Liver (tissue), 9 donors: ENCODE measurements around the gene PPFIBP2. TPM values are rescaled to one million over a fixed set of nuclear protein-coding genes. Genes with fewer than 3 reads are reported as not detected.
A peak's percentile ranks its signal among the peaks of the same experiment; 100 is the strongest.

Experiments used
- DNase-seq: peaks from one replicate; pipeline ENCODE4 v3.0.0-alpha.2; 2017; ENCODE audit warnings: low spot score
- H3K27ac ChIP-seq, 2 donors: one replicate each; pipeline ENCODE4 v1.7.0; 2013; ENCODE audit warnings: inconsistent platforms in 2 of 2, low read length in 2 of 2, control low read depth in 1 of 2, low read depth in 1 of 2, mild to moderate bottlenecking in 1 of 2
- H3K27me3 ChIP-seq, 4 donors: one replicate each; pipeline versions ENCODE4 v1.6.1 to v1.7.0; 2013; ENCODE audit warnings: low read length in 3 of 4, inconsistent platforms in 1 of 4, mild to moderate bottlenecking in 1 of 4, moderate library complexity in 1 of 4; ENCODE audit not compliant: control insufficient read depth in 4 of 4, insufficient read depth in 4 of 4
- H3K36me3 ChIP-seq, 4 donors: one replicate each; pipeline versions ENCODE4 v1.6.1 to v1.7.0; 2013; ENCODE audit warnings: low read length in 3 of 4, mild to moderate bottlenecking in 3 of 4, low read depth in 1 of 4, moderate library complexity in 1 of 4; ENCODE audit not compliant: control insufficient read depth in 4 of 4, insufficient read depth in 3 of 4
- H3K4me1 ChIP-seq, 4 donors: one replicate each; pipeline versions ENCODE4 v1.6.1 to v1.7.0; 2013; ENCODE audit warnings: low read length in 3 of 4, mild to moderate bottlenecking in 3 of 4, moderate library complexity in 1 of 4; ENCODE audit not compliant: control insufficient read depth in 4 of 4, insufficient read depth in 4 of 4
- H3K4me3 ChIP-seq, 3 donors: one replicate each; pipeline versions ENCODE4 v1.6.1 to v1.7.0; 2013; ENCODE audit warnings: low read length in 3 of 3, control low read depth in 1 of 3, low read depth in 1 of 3, mild to moderate bottlenecking in 1 of 3
- H3K9ac ChIP-seq, 2 donors: one replicate each; pipeline ENCODE4 v1.7.0; 2013; ENCODE audit warnings: low read length in 2 of 2, mild to moderate bottlenecking in 2 of 2, moderate library complexity in 2 of 2, control low read depth in 1 of 2, low read depth in 1 of 2
- H3K9me3 ChIP-seq, 4 donors: one replicate each; pipeline versions ENCODE4 v1.6.1 to v1.7.0; 2013; ENCODE audit warnings: low read length in 3 of 4; ENCODE audit not compliant: control insufficient read depth in 4 of 4
- ATF3 ChIP-seq: IDR thresholded peaks from 2 replicates; pipeline ENCODE4 v1.6.1; 2016; ENCODE audit warnings: antibody characterized with exemption
- CTCF ChIP-seq: fragments of 150-350 bp; IDR thresholded peaks from 2 replicates; pipeline ENCODE4 v1.5.1; 2017; ENCODE audit warnings: improper control_type of control experiment, low read depth, low read length; ENCODE audit not compliant: missing input control
- EGR1 ChIP-seq, 2 donors: IDR thresholded peaks; 2 replicates each; pipeline ENCODE4 v1.6.1; 2016 to 2018; ENCODE audit warnings: antibody characterized with exemption in 2 of 2, low read depth in 2 of 2
- FOXA1 ChIP-seq: IDR thresholded peaks from 2 replicates; pipeline ENCODE4 v1.6.1; 2016; ENCODE audit warnings: antibody characterized with exemption
- FOXA2 ChIP-seq: IDR thresholded peaks from 2 replicates; pipeline ENCODE4 v1.6.1; 2016; ENCODE audit warnings: antibody characterized with exemption
- GABPA ChIP-seq, 2 donors: IDR thresholded peaks in 1 of 2; conservative IDR thresholded peaks in 1 of 2; 2 replicates each; pipeline ENCODE4 v1.6.1; 2016; ENCODE audit warnings: antibody characterized with exemption in 2 of 2, mild to moderate bottlenecking in 1 of 2, moderate library complexity in 1 of 2
- HNF4A ChIP-seq, 2 donors: conservative IDR thresholded peaks; 2 replicates each; pipeline ENCODE4 v1.6.1; 2016; ENCODE audit warnings: antibody characterized with exemption in 2 of 2, mild to moderate bottlenecking in 2 of 2
- HNF4G ChIP-seq: IDR thresholded peaks from 2 replicates; pipeline ENCODE4 v1.6.1; 2016; ENCODE audit warnings: antibody characterized with exemption
- JUND ChIP-seq, 2 donors: IDR thresholded peaks; 2 replicates each; pipeline ENCODE4 v1.6.1; 2016; ENCODE audit warnings: antibody characterized with exemption in 2 of 2
- NR2F2 ChIP-seq: IDR thresholded peaks from 2 replicates; pipeline ENCODE4 v1.6.1; 2016; ENCODE audit warnings: antibody characterized with exemption
- RAD21 ChIP-seq, 2 donors: IDR thresholded peaks; 2 replicates each; pipeline ENCODE4 v1.6.1; 2016; ENCODE audit warnings: antibody characterized with exemption in 2 of 2, mild to moderate bottlenecking in 2 of 2
- RXRA ChIP-seq, 2 donors: IDR thresholded peaks; 2 replicates each; pipeline ENCODE4 v1.6.1; 2017 to 2018; ENCODE audit warnings: antibody characterized with exemption in 2 of 2, mild to moderate bottlenecking in 1 of 2
- TAF1 ChIP-seq: conservative IDR thresholded peaks from 2 replicates; pipeline ENCODE4 v1.6.1; 2016; ENCODE audit warnings: antibody characterized with exemption, mild to moderate bottlenecking
- YY1 ChIP-seq: IDR thresholded peaks from 2 replicates; pipeline ENCODE4 v1.6.1; 2016; ENCODE audit warnings: antibody characterized with exemption, mild to moderate bottlenecking
- WGBS: extraction: QIAGEN DNeasy Blood & Tissue Kit; methylation state at CpG from one replicate; pipeline ENCODE4 v1.1.7; 2013; 5-methylcytosine and 5-hydroxymethylcytosine counted together
- polyA plus RNA-seq, 2 donors: library from polyadenylated mRNA; stranded (reverse) in 1 of 2; unstranded in 1 of 2; fragments of 200-250 nt in 1 of 2; fragments of >200 nt in 1 of 2; fragmentation: Nextera tagmentation in 1 of 2; extraction: Ambion mirVana in 1 of 2; gene quantifications; one replicate each; pipeline versions ENCODE4 v1.2.1 to v1.2.3, GENCODE V29; 2013 to 2015
- total RNA-seq, 2 donors: library from RNA; depleted of rRNA; stranded (reverse); fragments of >200 nt; gene quantifications; one replicate each; pipeline ENCODE4 v1.2.3, GENCODE V29; 2014
- TF ChIP-seq, protein P1 (sequence below): IDR thresholded peaks from 2 replicates; pipeline ENCODE4 v1.6.1; 2016; ENCODE audit warnings: antibody characterized with exemption
- TF ChIP-seq, protein P2 (sequence below): IDR thresholded peaks from 2 replicates; pipeline ENCODE4 v1.6.1; 2016; ENCODE audit warnings: antibody characterized with exemption, mild to moderate bottlenecking
- donor health status: healthy.
- donor health status: healthy.
- donor health status: healthy.
- donor health status: healthy.
- donor health status: healthy.

The PPFIBP2 gene
- total and polyA plus RNA-seq, 4 donors: 19.6 to 80.0 (median 23.2) TPM

DNA sequence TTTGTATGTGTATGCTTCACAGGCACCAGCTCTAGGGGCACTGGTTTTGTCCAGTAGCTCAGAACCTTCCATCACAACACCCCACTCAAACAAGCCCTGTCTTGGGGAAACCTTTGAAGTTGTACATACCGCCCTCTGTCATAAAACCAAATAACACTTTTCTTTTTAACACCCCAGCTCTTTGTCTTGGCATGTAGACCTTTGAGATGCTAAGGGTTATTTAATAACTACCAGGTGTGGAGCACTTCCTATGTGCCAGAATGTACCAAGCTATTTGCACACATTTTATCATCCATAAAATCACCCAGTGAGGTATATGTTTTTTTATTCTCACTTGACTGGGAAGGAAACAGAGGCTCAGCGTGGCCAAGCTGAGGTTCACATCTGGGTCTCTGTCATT lies 108.9 kb downstream of the PPFIBP2 start (continued):
- TF ChIP-seq RAD21 (IDR thresholded peaks at IDR 0.05): no peak
- no peak for TF ChIP-seq ATF3
- TF ChIP-seq EGR1 (IDR thresholded peaks at IDR 0.05; ENCODE audit: low read depth in 2 of 2): no peak
- TF ChIP-seq CTCF: no peak

DNA sequence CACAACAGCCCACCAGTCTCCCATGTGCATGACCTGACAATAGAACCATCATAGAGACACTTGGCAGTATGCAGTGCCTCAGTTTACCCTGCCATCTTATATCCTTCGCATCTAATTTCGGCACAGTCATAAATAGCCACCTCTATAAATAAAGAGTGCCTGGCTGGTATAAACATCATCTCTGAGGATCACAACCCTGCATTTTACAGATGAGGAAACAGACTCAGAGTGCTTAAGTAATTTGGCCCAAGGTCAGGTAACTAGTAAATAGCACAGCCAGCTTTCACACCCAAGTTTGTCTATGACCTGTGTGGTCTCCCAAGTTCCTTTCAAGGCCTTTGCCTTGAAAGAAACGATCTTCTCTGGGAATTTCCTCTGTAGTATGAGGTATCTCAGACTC lies 114.9 kb downstream of the PPFIBP2 start:
- H3K36me3 ChIP-seq: peaks cover 6 to 82% (median 70%) of the 10 kb centered on the region in 4 donors
- no peak overlapping the region for H3K9ac ChIP-seq
- 81% methylated on average over 3 of the region's 3 CpGs for WGBS
- no peak for TF ChIP-seq HNF4G
- no peak for TF ChIP-seq JUND (IDR thresholded peaks at IDR 0.05)
- TF ChIP-seq, protein P1, sequence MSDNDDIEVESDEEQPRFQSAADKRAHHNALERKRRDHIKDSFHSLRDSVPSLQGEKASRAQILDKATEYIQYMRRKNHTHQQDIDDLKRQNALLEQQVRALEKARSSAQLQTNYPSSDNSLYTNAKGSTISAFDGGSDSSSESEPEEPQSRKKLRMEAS: no peak
- no peak for TF ChIP-seq CTCF
- H3K4me1 ChIP-seq: no peaks in the 10 kb centered on the region
- H3K4me3 ChIP-seq: no peak overlapping the region
- no peak for DNase-seq
- H3K27ac ChIP-seq: no peak overlapping the region
- no peaks in the 10 kb centered on the region for H3K9me3 ChIP-seq
- no peaks in the 10 kb centered on the region for H3K27me3 ChIP-seq

DNA sequence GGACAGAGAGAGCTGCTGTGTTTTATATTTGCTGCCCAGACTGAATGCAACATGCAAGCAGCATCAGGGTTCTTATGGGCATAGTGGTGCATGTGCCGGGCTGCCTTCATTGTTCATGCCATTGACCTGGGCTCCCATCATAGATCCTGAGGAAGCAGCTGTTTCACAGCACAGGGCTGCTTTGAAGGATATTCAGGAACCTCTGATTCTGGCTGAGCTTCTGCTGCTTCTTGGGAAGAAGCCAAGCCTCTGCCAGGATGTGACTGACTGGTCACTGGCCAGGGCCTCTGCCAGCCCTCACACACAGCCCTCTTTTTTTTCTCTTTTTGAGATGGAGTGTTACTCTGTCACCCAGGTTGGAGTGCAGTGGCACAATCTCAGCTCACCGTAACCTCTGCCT lies 116.2 kb downstream of the PPFIBP2 start:
- 84% methylated on average over 2 of the region's 2 CpGs for WGBS
- DNase-seq: no peak
- TF ChIP-seq, protein P1: no peak
- TF ChIP-seq RAD21 (IDR thresholded peaks at IDR 0.05) (peak in 1 of 2 donors; percentile 9), HNF4G (no peak), JUND (IDR thresholded peaks at IDR 0.05) (no peak), YY1 (no peak), TAF1 (no peak), HNF4A (conservative IDR thresholded peaks at IDR 0.05) (peak in 1 of 2 donors; percentile 23), FOXA1 (no peak), FOXA2 (no peak), GABPA (IDR thresholded peaks at IDR 0.05 in 1 of 2, conservative IDR thresholded peaks at IDR 0.05 in 1 of 2) (no peak), EGR1 (IDR thresholded peaks at IDR 0.05; ENCODE audit: low read depth in 2 of 2) (no peak), NR2F2 (no peak), ATF3 (no peak), CTCF (no peak), RXRA (IDR thresholded peaks at IDR 0.05) (peak in 1 of 2 donors; percentile 23)
- TF ChIP-seq, protein P2, sequence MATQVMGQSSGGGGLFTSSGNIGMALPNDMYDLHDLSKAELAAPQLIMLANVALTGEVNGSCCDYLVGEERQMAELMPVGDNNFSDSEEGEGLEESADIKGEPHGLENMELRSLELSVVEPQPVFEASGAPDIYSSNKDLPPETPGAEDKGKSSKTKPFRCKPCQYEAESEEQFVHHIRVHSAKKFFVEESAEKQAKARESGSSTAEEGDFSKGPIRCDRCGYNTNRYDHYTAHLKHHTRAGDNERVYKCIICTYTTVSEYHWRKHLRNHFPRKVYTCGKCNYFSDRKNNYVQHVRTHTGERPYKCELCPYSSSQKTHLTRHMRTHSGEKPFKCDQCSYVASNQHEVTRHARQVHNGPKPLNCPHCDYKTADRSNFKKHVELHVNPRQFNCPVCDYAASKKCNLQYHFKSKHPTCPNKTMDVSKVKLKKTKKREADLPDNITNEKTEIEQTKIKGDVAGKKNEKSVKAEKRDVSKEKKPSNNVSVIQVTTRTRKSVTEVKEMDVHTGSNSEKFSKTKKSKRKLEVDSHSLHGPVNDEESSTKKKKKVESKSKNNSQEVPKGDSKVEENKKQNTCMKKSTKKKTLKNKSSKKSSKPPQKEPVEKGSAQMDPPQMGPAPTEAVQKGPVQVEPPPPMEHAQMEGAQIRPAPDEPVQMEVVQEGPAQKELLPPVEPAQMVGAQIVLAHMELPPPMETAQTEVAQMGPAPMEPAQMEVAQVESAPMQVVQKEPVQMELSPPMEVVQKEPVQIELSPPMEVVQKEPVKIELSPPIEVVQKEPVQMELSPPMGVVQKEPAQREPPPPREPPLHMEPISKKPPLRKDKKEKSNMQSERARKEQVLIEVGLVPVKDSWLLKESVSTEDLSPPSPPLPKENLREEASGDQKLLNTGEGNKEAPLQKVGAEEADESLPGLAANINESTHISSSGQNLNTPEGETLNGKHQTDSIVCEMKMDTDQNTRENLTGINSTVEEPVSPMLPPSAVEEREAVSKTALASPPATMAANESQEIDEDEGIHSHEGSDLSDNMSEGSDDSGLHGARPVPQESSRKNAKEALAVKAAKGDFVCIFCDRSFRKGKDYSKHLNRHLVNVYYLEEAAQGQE: no peak

More for the DNA sequence above, 116.2 kb downstream of the PPFIBP2 start:
- no peaks in the 10 kb centered on the region for H3K9me3 ChIP-seq
- peaks cover 6 to 85% (median 74%) of the 10 kb centered on the region in 4 donors for H3K36me3 ChIP-seq
- H3K4me1 ChIP-seq: no peaks in the 10 kb centered on the region
- H3K4me3 ChIP-seq: no peak overlapping the region
- no peak overlapping the region for H3K9ac ChIP-seq
- no peak overlapping the region for H3K27ac ChIP-seq
- H3K27me3 ChIP-seq: no peaks in the 10 kb centered on the region
